ENCODE results near the gene APOBEC3C. TPM values are rescaled to one million over a fixed set of nuclear protein-coding genes. Genes with fewer than 3 reads are reported as not detected.
"Not testable (repeated sequence)": the region's sequence is repeated elsewhere in the genome, so short reads cannot be mapped to it uniquely, and the experiment has no call there.

Gene APOBEC3C
- total and polyA plus RNA-seq, 9 donors: 7.0 to 88.9 (median 52.4) TPM

GRCh38 chr22:38981005-38981991 is 32.8 kb upstream of the APOBEC3C start:
- Histone ChIP-seq H3K27ac (peak overlapping the region in 1 of 2 donors; percentile 52), H3K9me3 (no peaks in the 10 kb centered on the region), H3K4me1 (ENCODE audit: insufficient read depth) (peaks cover 4% of the 10 kb centered on the region), H3K4me3 (peak overlapping the region; percentile 43), H3K27me3 (no peaks in the 10 kb centered on the region), H3K36me3 (no peaks in the 10 kb centered on the region)
- 3 to 4% methylated on average over 27 of the region's 27 CpGs; no CpG with 5 or more reads in 1 of the 3 donors for WGBS, 3 donors
- DNase-seq: peak; percentile 29 to 68 (median 59)
- TF ChIP-seq EP300 (IDR thresholded peaks at IDR 0.05): no peak
- no peak for TF ChIP-seq POLR2A (IDR thresholded peaks at IDR 0.05)
- TF ChIP-seq, protein P1, sequence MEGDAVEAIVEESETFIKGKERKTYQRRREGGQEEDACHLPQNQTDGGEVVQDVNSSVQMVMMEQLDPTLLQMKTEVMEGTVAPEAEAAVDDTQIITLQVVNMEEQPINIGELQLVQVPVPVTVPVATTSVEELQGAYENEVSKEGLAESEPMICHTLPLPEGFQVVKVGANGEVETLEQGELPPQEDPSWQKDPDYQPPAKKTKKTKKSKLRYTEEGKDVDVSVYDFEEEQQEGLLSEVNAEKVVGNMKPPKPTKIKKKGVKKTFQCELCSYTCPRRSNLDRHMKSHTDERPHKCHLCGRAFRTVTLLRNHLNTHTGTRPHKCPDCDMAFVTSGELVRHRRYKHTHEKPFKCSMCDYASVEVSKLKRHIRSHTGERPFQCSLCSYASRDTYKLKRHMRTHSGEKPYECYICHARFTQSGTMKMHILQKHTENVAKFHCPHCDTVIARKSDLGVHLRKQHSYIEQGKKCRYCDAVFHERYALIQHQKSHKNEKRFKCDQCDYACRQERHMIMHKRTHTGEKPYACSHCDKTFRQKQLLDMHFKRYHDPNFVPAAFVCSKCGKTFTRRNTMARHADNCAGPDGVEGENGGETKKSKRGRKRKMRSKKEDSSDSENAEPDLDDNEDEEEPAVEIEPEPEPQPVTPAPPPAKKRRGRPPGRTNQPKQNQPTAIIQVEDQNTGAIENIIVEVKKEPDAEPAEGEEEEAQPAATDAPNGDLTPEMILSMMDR (IDR thresholded peaks at IDR 0.05): no peak
- intact Hi-C loops (cut with DNase I): loop anchor here in 1 of 4 donors (10.0 kb wide), 1 partner anchor 216 kb away; no protein-coding TSS in a partner anchor

GRCh38 chr22:38981992-38982927 is 31.8 kb upstream of the APOBEC3C start, which contains the start of gene APOBEC3B:
Gene APOBEC3B, plus strand, starts transcription at chr22:38982347. Its CDS starts 107 bp downstream, at chr22:38982454.
- no peak for TF ChIP-seq EP300 (IDR thresholded peaks at IDR 0.05)
- TF ChIP-seq, protein P1 (IDR thresholded peaks at IDR 0.05): no peak
- TF ChIP-seq POLR2A (IDR thresholded peaks at IDR 0.05): no peak
- peak; percentile 74 to 90 (median 87) for DNase-seq
- Histone ChIP-seq H3K36me3 (no peaks in the 10 kb centered on the region), H3K27me3 (no peaks in the 10 kb centered on the region), H3K27ac (peak within 1 kb of the TSS in 1 of 2 donors; percentile 52), H3K4me1 (ENCODE audit: insufficient read depth) (peaks cover 4% of the 10 kb centered on the region), H3K4me3 (peak within 1 kb of the TSS; percentile 43), H3K9me3 (no peaks in the 10 kb centered on the region)
- 8% methylated on average over 15 to 16 of the region's 16 CpGs; no CpG with 5 or more reads in 1 of the 3 donors for WGBS, 3 donors
- intact Hi-C loops (cut with DNase I): loop anchor here in 1 of 4 donors (10.0 kb wide), 1 partner anchor 217 kb away; no protein-coding TSS in a partner anchor

DNA sequence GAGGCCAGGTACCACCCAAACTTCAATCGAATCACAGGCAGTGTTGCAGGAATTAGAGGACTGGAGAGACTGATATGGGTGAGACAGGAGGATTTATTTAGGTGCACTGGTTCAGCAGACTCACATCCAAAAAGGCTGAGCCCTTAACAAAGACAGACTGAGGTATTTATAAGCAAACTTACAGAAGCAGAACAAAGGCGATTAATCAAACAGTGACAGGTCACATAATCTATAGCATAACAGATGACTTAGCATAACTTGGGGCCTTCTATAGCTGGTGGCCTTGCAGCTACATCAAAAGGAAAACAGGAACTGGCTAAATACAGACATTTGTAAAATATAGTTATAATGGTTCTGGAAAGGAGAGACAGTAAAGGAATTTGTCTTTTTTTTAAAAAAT is 29.8 kb upstream of the APOBEC3C start:
- H3K4me1 ChIP-seq (ENCODE audit: insufficient read depth): peaks cover 4% of the 10 kb centered on the region
- TF ChIP-seq, protein P1 (IDR thresholded peaks at IDR 0.05): no peak
- no peak for TF ChIP-seq POLR2A (IDR thresholded peaks at IDR 0.05)
- no peak for TF ChIP-seq EP300 (IDR thresholded peaks at IDR 0.05)
- H3K4me3 ChIP-seq: no peak overlapping the region
- intact Hi-C loops (cut with DNase I): loop anchor here in 1 of 4 donors (10.0 kb wide), 1 partner anchor 219 kb away; no protein-coding TSS in a partner anchor
- 79 to 90% methylated on average over 2 of the region's 2 CpGs; no CpG with 5 or more reads in 1 of the 3 donors for WGBS, 3 donors
- no peaks in the 10 kb centered on the region for H3K27me3 ChIP-seq
- no peaks in the 10 kb centered on the region for H3K36me3 ChIP-seq
- H3K9me3 ChIP-seq: no peaks in the 10 kb centered on the region
- no peak overlapping the region for H3K27ac ChIP-seq
- no peak for DNase-seq

- intact Hi-C loops (cut with DNase I): loop anchor here in 1 of 4 donors (10.0 kb wide), 1 partner anchor 220 kb away; no protein-coding TSS in a partner anchor
- not testable (repeated sequence) for H3K36me3 ChIP-seq; DNase-seq; H3K4me1 ChIP-seq (ENCODE audit: insufficient read depth); H3K9me3 ChIP-seq; H3K27me3 ChIP-seq; H3K4me3 ChIP-seq; H3K27ac ChIP-seq
- 79 to 87% methylated on average over 9 of the region's 9 CpGs; no CpG with 5 or more reads in 1 of the 3 donors for WGBS, 3 donors
These were observed 29.0 kb upstream of the APOBEC3C start for GRCh38 chr22:38984784-38985757.

All from ovary (tissue), 9 donors.